HEK293 (cell line): Measurements from ENCODE around the gene BICD1.

Experiments
- KLF9 ChIP-seq: fragments of 450-650 bp; formaldehyde crosslinking; IDR thresholded peaks from 2 replicates; pipeline ENCODE4 v1.5.1; 2016; ENCODE audit warnings: missing biosample characterization, missing genetic modification characterization, low read depth
- PRDM10 ChIP-seq: fragments of 450-650 bp; formaldehyde crosslinking; IDR thresholded peaks from 2 replicates; pipeline ENCODE4 v1.5.1; 2016; ENCODE audit warnings: missing biosample characterization, missing genetic modification characterization
- SP7 ChIP-seq: fragments of 450-650 bp; formaldehyde crosslinking; IDR thresholded peaks from 2 replicates; pipeline ENCODE4 v1.5.1; 2016; ENCODE audit warnings: missing biosample characterization, missing genetic modification characterization
- WT1 ChIP-seq: fragments of 450-650 bp; formaldehyde crosslinking; IDR thresholded peaks from 2 replicates; pipeline ENCODE4 v1.5.1; 2016; ENCODE audit warnings: missing biosample characterization, missing genetic modification characterization
- ZNF596 ChIP-seq: fragments of 450-650 bp; IDR thresholded peaks from 2 replicates; pipeline ENCODE4 v1.5.0; 2018; ENCODE audit warnings: missing biosample characterization, mild to moderate bottlenecking, missing genetic modification characterization, moderate library complexity
- ZNF837 ChIP-seq: fragments of 450-650 bp; formaldehyde crosslinking; IDR thresholded peaks from 2 replicates; pipeline ENCODE4 v1.5.1; 2016; ENCODE audit warnings: missing biosample characterization, missing genetic modification characterization
- TF ChIP-seq, protein P1 (sequence below): fragments of 450-650 bp; formaldehyde crosslinking; IDR thresholded peaks from 2 replicates; pipeline ENCODE4 v1.5.1; 2016; ENCODE audit warnings: missing biosample characterization, missing genetic modification characterization

DNA sequence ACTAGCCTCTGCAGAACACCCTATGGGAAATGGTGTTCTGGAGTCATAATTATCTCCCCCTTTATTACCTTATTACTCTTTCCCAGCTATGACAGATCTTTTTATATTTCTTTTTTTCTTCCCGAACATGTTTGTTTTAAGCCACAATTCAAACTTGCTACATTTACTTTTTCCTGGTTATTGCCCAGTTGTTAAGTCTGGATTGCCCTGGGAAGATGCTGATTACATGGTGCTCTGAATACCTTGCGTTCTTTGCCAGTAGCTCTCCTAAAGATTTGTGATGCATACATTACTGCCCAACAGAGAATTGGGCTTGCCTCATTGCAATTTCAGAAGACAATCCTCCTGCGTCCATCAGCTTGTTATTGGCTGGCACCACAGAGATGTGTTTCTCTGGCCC is 174.5 kb downstream of the BICD1 start:
- no peak for TF ChIP-seq ZNF837 (tag by site-specific recombination)
- TF ChIP-seq, protein P1, sequence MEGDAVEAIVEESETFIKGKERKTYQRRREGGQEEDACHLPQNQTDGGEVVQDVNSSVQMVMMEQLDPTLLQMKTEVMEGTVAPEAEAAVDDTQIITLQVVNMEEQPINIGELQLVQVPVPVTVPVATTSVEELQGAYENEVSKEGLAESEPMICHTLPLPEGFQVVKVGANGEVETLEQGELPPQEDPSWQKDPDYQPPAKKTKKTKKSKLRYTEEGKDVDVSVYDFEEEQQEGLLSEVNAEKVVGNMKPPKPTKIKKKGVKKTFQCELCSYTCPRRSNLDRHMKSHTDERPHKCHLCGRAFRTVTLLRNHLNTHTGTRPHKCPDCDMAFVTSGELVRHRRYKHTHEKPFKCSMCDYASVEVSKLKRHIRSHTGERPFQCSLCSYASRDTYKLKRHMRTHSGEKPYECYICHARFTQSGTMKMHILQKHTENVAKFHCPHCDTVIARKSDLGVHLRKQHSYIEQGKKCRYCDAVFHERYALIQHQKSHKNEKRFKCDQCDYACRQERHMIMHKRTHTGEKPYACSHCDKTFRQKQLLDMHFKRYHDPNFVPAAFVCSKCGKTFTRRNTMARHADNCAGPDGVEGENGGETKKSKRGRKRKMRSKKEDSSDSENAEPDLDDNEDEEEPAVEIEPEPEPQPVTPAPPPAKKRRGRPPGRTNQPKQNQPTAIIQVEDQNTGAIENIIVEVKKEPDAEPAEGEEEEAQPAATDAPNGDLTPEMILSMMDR (tag by site-specific recombination) = no peak
- no peak for TF ChIP-seq SP7 (tag by site-specific recombination)
- TF ChIP-seq ZNF596 (tag by site-specific recombination) = no peak
- no peak for TF ChIP-seq WT1 (tag by site-specific recombination)
- no peak for TF ChIP-seq KLF9 (tag by site-specific recombination)
- TF ChIP-seq PRDM10 = no peak
